HG02588 (cell line): ENCODE data around the gene SCN4B.

Experiments
- ATAC-seq: cut with Tn5 transposase; IDR thresholded peaks from one replicate; pipeline ENCODE4 v1.9.1; 2021; ENCODE audit warnings: mild to moderate bottlenecking, moderate library complexity; ENCODE audit not compliant: unreplicated experiment

SCN4B gene

DNA sequence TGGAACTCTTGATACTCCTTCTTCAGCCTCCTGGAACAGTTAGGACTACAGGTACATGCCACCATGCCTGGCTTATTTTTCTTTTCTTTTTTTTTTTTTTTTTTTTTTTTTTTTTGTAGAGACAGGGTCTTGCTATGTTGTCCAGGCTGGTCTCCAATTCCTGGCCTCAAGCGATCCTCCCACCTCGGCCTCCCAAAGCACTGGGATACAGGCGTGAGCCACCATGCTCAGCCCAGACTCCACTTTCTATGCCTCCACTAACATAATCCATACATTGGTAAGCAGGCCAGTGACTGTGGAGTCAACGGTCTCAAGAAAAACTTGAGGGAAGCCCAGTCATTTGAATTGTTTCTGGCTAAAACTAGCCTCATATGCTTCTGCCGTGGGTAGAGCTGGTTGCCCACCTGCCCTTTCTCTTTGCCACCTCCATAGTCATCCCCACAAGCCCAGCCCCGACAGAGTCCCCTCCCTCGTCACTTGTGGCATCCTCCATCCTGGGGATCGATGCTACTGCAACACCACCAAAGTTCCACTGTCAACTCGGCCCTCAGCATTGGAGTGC is 21.5 kb upstream of the SCN4B start:
- no peak for ATAC-seq

- no peak for ATAC-seq
Measured at GRCh38 chr11:118172356-118172755, 19.7 kb upstream of the SCN4B start.

DNA sequence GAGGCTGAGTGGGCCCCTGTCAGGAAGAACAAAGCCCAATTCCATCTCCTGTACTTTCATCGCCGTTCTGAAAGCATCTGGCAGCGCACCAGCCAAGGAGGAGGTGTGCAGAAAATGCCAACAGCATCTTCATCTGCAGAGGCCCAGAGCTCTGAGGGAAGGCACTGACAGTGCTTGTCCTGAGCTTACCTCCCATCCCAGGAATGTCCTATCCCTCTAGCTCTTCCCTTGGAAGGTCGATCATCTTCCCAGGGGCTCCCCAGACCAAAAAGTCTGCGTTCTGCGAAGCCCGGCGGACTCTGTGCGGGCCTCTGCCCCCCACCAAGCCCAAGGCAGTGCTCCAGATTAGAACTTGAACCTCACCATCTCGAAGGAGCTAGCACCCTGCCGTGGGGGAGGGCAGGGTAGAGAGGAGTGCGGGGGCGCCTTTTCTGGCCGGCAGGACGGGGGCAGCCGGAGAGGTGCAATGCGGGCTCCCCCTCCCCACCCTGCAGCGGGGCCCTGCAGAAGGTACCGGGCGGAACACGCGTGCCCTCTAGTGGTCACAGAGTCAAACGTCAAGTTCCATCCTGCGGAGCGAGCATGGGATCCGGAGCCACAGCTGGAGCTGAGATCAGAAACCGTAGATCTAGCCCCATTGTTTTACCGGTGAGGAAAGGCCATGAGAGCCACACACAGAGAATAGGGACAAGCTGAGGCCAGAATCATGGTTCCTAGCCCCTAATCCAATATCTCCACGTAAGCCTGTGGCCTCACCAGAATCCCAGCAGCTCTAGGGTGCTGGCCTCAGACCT is 18.8 kb upstream of the SCN4B start:
- ATAC-seq, result no peak

DNA sequence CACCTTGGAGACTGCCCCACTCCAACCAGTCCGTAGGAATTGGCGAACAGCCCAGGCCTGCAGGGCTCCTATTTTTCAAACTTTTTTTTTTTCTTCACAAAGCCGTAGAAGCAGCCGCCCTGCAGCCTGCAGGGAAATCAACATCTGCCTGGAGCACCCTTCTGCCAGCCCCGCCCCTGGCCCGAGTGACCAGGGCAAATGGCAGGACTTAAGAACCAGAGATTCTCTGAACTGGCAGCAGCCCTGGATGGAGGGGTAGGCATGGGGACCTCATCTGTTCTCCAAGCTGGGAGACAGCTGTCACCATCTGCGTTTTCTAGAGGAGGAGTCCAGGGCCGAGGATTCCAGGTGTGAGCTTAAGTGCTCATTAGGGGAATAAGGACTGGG is 18.3 kb upstream of the SCN4B start:
- no peak for ATAC-seq

GRCh38 chr11:118170231-118170630 is 17.6 kb upstream of the SCN4B start:
- ATAC-seq, result no peak

DNA sequence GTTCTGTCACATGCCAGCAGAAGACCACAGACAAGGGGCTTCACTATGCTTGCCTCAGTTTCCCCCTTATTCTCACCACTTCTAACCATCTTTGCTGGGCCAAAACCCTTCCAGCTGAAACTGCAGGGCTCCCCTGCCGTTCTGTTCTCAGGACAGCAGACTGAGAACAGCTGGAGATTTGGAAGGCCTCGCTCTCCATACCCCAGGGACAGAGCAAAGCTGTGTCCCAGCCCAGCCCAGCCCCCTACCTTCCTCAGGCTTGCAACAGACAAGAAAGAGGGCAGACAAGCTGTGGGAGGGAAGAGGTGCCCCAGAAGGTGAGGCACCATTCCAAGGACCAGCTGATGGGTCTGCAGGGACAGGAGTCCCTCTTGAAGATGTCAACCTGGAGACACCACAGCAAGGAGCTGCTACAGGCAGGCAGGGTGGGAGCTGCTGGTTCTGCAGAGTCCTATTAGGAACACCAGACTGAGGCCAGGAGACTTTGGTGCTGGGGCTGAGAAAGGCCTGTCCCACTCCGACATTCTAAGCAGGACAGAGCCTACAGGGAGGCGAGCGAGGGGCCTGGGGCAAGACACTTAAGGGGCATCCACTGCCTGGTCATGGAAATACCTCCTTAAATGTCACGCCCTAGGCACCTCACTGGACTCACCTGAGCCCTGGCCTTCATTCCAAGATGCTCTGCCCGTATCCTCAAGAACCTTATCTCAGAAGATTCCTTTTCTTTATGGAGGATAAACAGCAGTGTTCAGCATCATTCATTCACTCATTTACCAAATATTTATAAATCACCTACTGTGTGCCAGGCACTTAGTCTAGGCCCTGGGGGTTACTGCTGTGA is 16.9 kb upstream of the SCN4B start:
- no peak for ATAC-seq

DNA sequence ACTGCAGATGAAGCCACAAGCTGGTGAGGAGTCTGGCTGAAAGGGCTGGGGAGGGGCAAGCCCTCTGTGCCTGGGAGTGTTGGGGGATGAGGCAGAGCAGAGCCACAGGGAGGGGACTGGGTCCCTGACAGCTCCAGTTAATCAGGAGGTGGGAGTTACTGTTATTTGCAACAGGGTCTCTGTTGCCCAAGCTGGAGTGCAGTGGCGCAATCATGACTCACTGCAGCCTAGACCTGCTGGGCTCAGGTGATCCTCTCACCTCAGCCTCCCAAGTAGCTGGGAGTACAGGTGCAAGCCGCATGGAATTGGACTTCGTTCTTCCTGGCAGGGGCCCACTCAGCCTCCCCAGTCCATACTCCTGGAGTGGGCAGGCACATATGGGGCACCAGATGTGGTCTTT is 16.1 kb upstream of the SCN4B start:
- ATAC-seq, result no peak

GRCh38 chr11:118168316-118168715 is 15.7 kb upstream of the SCN4B start:
- no peak for ATAC-seq

DNA sequence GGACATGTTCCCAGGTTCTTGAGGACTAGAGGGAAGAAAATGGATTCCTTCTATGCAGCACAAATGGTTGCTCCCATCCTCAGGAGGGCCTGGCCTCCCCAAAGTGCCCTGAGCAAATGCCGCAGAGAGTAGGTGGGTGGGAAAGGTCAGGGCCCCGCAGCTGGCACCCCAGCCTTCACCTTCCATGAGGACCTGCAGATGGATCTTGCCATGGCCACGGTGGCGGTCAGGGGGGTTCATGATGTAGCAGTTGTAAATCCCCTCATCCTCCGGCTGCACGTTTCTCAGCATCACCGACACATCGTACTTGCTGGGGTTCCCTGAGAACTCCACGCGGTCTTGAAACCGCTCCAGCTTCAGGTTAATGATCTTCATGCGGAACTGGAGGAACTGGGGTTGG is 15.3 kb upstream of the SCN4B start:
- ATAC-seq, result no peak

GRCh38 chr11:118167253-118167652 is 14.6 kb upstream of the SCN4B start:
- no peak for ATAC-seq

DNA sequence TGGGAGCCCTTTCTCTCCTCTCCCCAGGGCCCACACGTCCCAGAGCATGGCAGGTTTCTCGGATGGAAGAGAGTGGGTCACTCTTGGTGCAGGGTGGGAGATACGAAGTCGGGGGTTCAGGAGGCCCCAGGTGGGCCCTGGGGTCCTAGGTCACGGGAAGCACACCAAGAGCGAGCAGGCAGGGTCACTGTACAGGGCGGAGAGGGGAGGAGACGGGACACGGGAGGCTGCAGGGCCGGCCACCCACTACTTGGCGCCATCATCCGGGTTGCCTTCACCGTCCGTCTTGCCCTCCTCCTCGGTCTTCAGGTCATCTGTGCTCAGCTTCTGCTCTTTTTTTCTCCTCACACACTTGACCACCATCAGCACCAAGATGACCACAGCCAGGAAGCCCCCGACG is 14.0 kb upstream of the SCN4B start:
- no peak for ATAC-seq

DNA sequence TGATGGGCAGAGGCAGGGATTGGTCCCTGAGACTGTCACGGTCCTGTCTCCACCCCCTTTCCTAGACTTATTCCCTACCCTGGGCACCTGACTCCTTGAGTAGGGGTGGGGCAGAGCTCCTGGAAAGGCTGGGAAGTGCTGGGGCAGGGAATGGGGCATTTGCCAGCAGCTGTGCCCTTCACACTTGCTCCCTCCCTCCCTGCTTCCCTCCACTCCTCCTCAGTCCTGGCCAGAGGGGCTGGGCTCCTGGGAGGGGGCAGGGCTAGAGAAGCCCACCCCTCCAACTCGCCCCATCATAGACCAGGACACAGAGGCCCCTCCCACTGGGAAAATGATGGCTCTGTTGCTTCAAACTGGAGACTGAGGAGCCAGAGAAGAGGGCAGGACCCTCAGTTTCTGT is 12.3 kb upstream of the SCN4B start:
- no peak for ATAC-seq

- ATAC-seq, result no peak
Measured at GRCh38 chr11:118163494-118163893, 10.9 kb upstream of the SCN4B start.

- ATAC-seq, result no peak
Measured at GRCh38 chr11:118162846-118163245, 10.2 kb upstream of the SCN4B start.

GRCh38 chr11:118161786-118162185 is 9.2 kb upstream of the SCN4B start:
- no peak for ATAC-seq

GRCh38 chr11:118157186-118157895 is 4.7 kb upstream of the SCN4B start:
- ATAC-seq, result no peak

GRCh38 chr11:118156531-118157185 is 4.0 kb upstream of the SCN4B start:
- no peak for ATAC-seq

DNA sequence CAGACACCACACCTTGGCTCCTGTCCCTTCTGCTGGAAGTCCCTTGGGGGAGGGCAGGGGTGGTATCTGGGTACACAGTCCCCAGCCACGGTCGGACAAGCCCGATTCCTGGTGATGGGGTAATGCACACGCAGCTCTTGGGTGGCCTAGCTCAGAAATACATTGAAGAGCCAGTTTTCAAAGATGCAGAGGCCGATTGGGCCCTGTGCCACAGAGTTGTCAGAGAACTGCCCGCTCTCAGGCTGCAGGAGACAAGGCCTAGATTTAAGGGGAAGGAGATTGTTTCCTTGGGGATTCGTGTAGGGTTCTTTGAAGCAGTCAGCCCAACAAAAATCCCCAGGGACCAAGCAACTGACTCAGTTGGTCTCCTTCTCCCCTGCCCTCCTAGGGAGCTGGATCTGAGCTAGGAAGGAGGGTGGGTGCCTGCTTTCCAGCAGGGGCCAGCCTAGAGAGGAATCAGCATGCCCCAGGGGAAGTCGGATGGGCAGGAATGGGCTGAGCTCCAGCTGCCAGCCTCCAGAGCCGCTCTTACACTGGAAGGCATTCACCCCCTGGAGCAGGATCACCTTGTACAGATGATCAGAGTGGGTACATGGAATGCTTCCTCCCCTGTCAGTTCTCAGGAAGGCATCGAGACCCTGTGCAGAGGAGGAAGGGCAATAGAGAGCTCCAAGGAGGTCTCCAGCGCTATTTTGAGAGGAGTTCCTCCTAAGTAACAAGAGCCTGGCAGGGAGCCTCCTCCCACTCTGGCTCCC is 3.3 kb upstream of the SCN4B start:
- no peak for ATAC-seq

GRCh38 chr11:118154641-118155040 is 2.0 kb upstream of the SCN4B start:
- no peak for ATAC-seq

DNA sequence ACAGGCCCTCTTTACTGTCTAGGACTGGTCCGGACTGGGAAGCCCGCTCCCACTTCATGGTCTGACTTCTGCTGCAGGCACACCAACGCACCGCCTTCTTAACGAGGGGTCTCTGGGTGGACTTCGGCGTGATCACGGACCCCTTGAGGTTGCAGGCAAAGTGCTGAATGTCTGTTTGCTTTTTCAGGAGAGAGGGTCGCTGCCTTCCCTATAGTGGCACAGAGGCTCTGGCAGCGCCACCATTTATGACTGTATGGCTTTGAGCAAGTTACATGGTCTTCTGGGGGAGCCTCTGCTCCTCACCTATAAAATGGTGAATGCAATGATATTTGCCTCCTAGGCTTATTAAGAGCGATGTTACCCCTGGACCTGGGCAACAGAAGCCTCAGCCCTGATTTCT is 1.4 kb upstream of the SCN4B start:
- no peak for ATAC-seq
